Neural cell (in vitro differentiated cells): ENCODE measurements around the gene ADAMTS2. TPM values are rescaled to one million over a fixed set of nuclear protein-coding genes. Genes with fewer than 3 reads are reported as not detected.

Source experiments
- H2AFZ ChIP-seq: fragments of 200-600, 300-800 bp; sonication (generic), shearing (Covaris generic); 2 replicates; pipeline ENCODE4 v1.6.0; 2014; ENCODE audit warnings: low read depth, mild to moderate bottlenecking, antibody characterized with exemption, low read length, moderate library complexity
- H3F3A ChIP-seq: fragments of 200-600 bp; shearing (Covaris generic); 2 replicates; pipeline ENCODE4 v1.6.1; 2016; ENCODE audit warnings: mild to moderate bottlenecking, moderate library complexity, mixed read lengths, antibody characterized with exemption, low read length; ENCODE audit not compliant: insufficient read depth, poor library complexity, severe bottlenecking
- H3K27ac ChIP-seq: fragments of 200-600, 300-800 bp; sonication (generic), shearing (Covaris generic); 2 replicates; pipeline ENCODE4 v1.5.1; 2014; ENCODE audit warnings: mild to moderate bottlenecking, low read length, moderate library complexity
- H3K27me3 ChIP-seq: fragments of 300-800, 200-600 bp; sonication (generic), shearing (Covaris generic); 2 replicates; pipeline ENCODE4 v1.6.0; 2014; ENCODE audit warnings: mild to moderate bottlenecking, low read depth, low read length, moderate library complexity; ENCODE audit not compliant: insufficient read depth
- H3K36me3 ChIP-seq: fragments of 300-800, 200-600 bp; sonication (generic), shearing (Covaris generic); 2 replicates; pipeline ENCODE4 v1.5.1; 2014; ENCODE audit warnings: mild to moderate bottlenecking, antibody characterized with exemption, low read length, moderate library complexity; ENCODE audit not compliant: insufficient read depth
- H3K4me2 ChIP-seq: fragments of 300-800, 200-600 bp; sonication (generic), shearing (Covaris generic); 2 replicates; pipeline ENCODE4 v1.6.0; 2014; ENCODE audit warnings: mild to moderate bottlenecking, low read length
- H3K4me3 ChIP-seq: fragments of 300-800, 200-600 bp; sonication (generic), shearing (Covaris generic); 2 replicates; pipeline ENCODE4 v1.5.1; 2014; ENCODE audit warnings: mild to moderate bottlenecking, low read length, moderate library complexity
- H3K79me2 ChIP-seq: fragments of 200-600 bp; shearing (Covaris generic); replicated peaks from 2 replicates; pipeline ENCODE4 v1.6.0; 2014; ENCODE audit warnings: mild to moderate bottlenecking, low read length, moderate library complexity; ENCODE audit not compliant: insufficient read depth
- H3K9ac ChIP-seq: fragments of 300-800, 200-600 bp; sonication (generic), shearing (Covaris generic); 2 replicates; pipeline ENCODE4 v1.6.1; 2016; ENCODE audit warnings: mild to moderate bottlenecking, low read length, mixed read lengths
- H3K9me2 ChIP-seq: fragments of 200-600 bp; shearing (Covaris generic); 2 replicates; pipeline ENCODE4 v1.6.1; 2016; ENCODE audit warnings: mild to moderate bottlenecking, low read length, mixed read lengths; ENCODE audit not compliant: insufficient read depth
- H3K9me3 ChIP-seq: fragments of 200-600, 300-800 bp; sonication (generic), shearing (Covaris generic); 2 replicates; pipeline ENCODE4 v1.6.1; 2016; ENCODE audit warnings: mild to moderate bottlenecking, mixed run types, low read length, moderate library complexity, mixed read lengths
- H4K20me1 ChIP-seq: fragments of 200-600 bp; shearing (Covaris generic); 2 replicates; pipeline ENCODE4 v1.6.1; 2016; ENCODE audit warnings: mild to moderate bottlenecking, mixed run types; ENCODE audit not compliant: insufficient read depth
- EP300 ChIP-seq: fragments of 450-650 bp; conservative IDR thresholded peaks from 2 replicates; pipeline ENCODE4 v1.6.1; 2014; ENCODE audit warnings: antibody characterized with exemption, mild to moderate bottlenecking, moderate library complexity; ENCODE audit not compliant: poor library complexity, severe bottlenecking
- EZH2 ChIP-seq: fragments of 200-600, 300-800 bp; shearing (Covaris generic), sonication (generic); IDR thresholded peaks from 2 replicates; pipeline ENCODE4 v1.6.1; 2014; ENCODE audit warnings: antibody characterized with exemption, low read length, borderline replicate concordance, mild to moderate bottlenecking; ENCODE audit not compliant: insufficient read depth, poor library complexity, severe bottlenecking
- MXI1 ChIP-seq: fragments of 450-650 bp; conservative IDR thresholded peaks from 2 replicates; pipeline ENCODE4 v1.6.1; 2014; ENCODE audit warnings: antibody characterized with exemption, mild to moderate bottlenecking; ENCODE audit not compliant: poor library complexity, severe bottlenecking
- POLR2AphosphoS5 ChIP-seq: IDR thresholded peaks from 2 replicates; pipeline ENCODE4 v1.6.1; 2012
- RAD21 ChIP-seq: fragments of 450-650 bp; conservative IDR thresholded peaks from 2 replicates; pipeline ENCODE4 v1.6.1; 2014; ENCODE audit warnings: antibody characterized with exemption, mild to moderate bottlenecking, moderate library complexity
- REST ChIP-seq: IDR thresholded peaks from 2 replicates; pipeline ENCODE4 v1.6.1; 2012; ENCODE audit warnings: borderline replicate concordance
- SMC3 ChIP-seq: fragments of 450-650 bp; conservative IDR thresholded peaks from 2 replicates; pipeline ENCODE4 v1.6.1; 2014; ENCODE audit warnings: antibody characterized with exemption, mild to moderate bottlenecking, moderate library complexity; ENCODE audit not compliant: poor library complexity
- TAF1 ChIP-seq: IDR thresholded peaks from 2 replicates; pipeline ENCODE4 v1.6.1; 2012; ENCODE audit warnings: low read depth
- polyA plus RNA-seq: library from polyadenylated mRNA; depleted of rRNA; stranded (reverse); fragments of >200 nt; gene quantifications from 2 replicates; pipeline ENCODE4 v1.2.3, GENCODE V29; 2014
- TF ChIP-seq, protein P1 (sequence below): fragments of 450-650 bp; IDR thresholded peaks from 2 replicates; pipeline ENCODE4 v1.5.1; 2014; ENCODE audit warnings: antibody characterized with exemption, mild to moderate bottlenecking, moderate library complexity; ENCODE audit not compliant: poor library complexity, severe bottlenecking

Gene ADAMTS2
- polyA plus RNA-seq, 1 donor from 2014 or later: 0.61 TPM

- Histone ChIP-seq H3K79me2 (no peaks in the 10 kb centered on the region), H3K9me2 (no peaks in the 10 kb centered on the region), H3K27me3 (no peaks in the 10 kb centered on the region), H3K9ac (no peak overlapping the region), H3K9me3 (no peaks in the 10 kb centered on the region), H3K4me2 (no peak overlapping the region), H3K36me3 (no peaks in the 10 kb centered on the region), H3K4me3 (no peak overlapping the region), H3F3A (no peaks in the 10 kb centered on the region), H2AFZ (no peak overlapping the region), H3K27ac (no peak overlapping the region), H4K20me1 (no peaks in the 10 kb centered on the region)
- TF ChIP-seq TAF1 (no peak), EP300 (no peak)
These were observed 130.6 kb downstream of the ADAMTS2 start for GRCh38 chr5:179214678-179215077.

DNA sequence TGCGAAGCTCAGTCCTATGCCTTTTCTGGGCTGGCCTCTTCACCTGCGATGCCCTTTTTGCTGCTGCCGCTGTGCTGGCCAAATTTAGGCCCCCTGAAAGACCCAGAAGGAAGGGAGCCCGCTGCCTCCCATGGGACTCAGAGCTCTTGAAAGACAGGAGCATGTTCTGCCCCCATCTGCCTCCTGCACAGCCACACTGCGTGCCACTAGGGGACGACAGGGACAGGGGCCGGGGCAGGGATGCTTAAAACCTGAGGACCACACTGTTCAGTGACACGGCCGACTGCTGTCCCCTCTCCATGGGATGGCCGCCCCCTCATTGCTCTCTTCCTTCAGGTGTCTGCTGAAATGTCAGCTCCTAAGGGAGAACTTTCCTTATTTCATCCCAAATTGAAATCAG lies 132.4 kb downstream of the ADAMTS2 start:
- no peak overlapping the region for H3K4me3 ChIP-seq
- no peaks in the 10 kb centered on the region for H3K9me2 ChIP-seq
- H3K36me3 ChIP-seq: no peaks in the 10 kb centered on the region
- no peak overlapping the region for H3K27ac ChIP-seq
- H3K9me3 ChIP-seq: no peaks in the 10 kb centered on the region
- H4K20me1 ChIP-seq: no peaks in the 10 kb centered on the region
- H3F3A ChIP-seq: no peaks in the 10 kb centered on the region
- H3K4me2 ChIP-seq: no peak overlapping the region
- no peaks in the 10 kb centered on the region for H3K79me2 ChIP-seq
- H3K9ac ChIP-seq: no peak overlapping the region
- no peaks in the 10 kb centered on the region for H3K27me3 ChIP-seq
- no peak overlapping the region for H2AFZ ChIP-seq
- TF ChIP-seq REST: no peak
- no peak for TF ChIP-seq EZH2
- no peak for TF ChIP-seq POLR2AphosphoS5
- no peak for TF ChIP-seq SMC3
- TF ChIP-seq RAD21: no peak
- TF ChIP-seq MXI1: no peak
- TF ChIP-seq, protein P1, sequence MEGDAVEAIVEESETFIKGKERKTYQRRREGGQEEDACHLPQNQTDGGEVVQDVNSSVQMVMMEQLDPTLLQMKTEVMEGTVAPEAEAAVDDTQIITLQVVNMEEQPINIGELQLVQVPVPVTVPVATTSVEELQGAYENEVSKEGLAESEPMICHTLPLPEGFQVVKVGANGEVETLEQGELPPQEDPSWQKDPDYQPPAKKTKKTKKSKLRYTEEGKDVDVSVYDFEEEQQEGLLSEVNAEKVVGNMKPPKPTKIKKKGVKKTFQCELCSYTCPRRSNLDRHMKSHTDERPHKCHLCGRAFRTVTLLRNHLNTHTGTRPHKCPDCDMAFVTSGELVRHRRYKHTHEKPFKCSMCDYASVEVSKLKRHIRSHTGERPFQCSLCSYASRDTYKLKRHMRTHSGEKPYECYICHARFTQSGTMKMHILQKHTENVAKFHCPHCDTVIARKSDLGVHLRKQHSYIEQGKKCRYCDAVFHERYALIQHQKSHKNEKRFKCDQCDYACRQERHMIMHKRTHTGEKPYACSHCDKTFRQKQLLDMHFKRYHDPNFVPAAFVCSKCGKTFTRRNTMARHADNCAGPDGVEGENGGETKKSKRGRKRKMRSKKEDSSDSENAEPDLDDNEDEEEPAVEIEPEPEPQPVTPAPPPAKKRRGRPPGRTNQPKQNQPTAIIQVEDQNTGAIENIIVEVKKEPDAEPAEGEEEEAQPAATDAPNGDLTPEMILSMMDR: no peak
- no peak for TF ChIP-seq TAF1
- TF ChIP-seq EP300: no peak

- H2AFZ ChIP-seq: no peak overlapping the region
- no peaks in the 10 kb centered on the region for H3K9me3 ChIP-seq
- H3K4me2 ChIP-seq: no peak overlapping the region
- no peaks in the 10 kb centered on the region for H3K36me3 ChIP-seq
- H3K4me3 ChIP-seq: no peak overlapping the region
- no peak overlapping the region for H3K9ac ChIP-seq
- H3K79me2 ChIP-seq: no peaks in the 10 kb centered on the region
- no peaks in the 10 kb centered on the region for H3K9me2 ChIP-seq
- H3F3A ChIP-seq: no peaks in the 10 kb centered on the region
- TF ChIP-seq RAD21 (no peak), SMC3 (no peak), EZH2 (no peak)
- no peaks in the 10 kb centered on the region for H4K20me1 ChIP-seq
- no peak overlapping the region for H3K27ac ChIP-seq
- H3K27me3 ChIP-seq: no peaks in the 10 kb centered on the region
These were observed 133.6 kb downstream of the ADAMTS2 start for GRCh38 chr5:179211631-179212030.
